ENCODE data around the gene SYAP1.
A peak's percentile ranks its signal among the peaks of the same experiment; 100 is the strongest.
"Not testable (repeated sequence)": the region's sequence is repeated elsewhere in the genome, so short reads cannot be mapped to it uniquely, and the experiment has no call there.

SYAP1 gene, protein sequence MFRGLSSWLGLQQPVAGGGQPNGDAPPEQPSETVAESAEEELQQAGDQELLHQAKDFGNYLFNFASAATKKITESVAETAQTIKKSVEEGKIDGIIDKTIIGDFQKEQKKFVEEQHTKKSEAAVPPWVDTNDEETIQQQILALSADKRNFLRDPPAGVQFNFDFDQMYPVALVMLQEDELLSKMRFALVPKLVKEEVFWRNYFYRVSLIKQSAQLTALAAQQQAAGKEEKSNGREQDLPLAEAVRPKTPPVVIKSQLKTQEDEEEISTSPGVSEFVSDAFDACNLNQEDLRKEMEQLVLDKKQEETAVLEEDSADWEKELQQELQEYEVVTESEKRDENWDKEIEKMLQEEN

DNA sequence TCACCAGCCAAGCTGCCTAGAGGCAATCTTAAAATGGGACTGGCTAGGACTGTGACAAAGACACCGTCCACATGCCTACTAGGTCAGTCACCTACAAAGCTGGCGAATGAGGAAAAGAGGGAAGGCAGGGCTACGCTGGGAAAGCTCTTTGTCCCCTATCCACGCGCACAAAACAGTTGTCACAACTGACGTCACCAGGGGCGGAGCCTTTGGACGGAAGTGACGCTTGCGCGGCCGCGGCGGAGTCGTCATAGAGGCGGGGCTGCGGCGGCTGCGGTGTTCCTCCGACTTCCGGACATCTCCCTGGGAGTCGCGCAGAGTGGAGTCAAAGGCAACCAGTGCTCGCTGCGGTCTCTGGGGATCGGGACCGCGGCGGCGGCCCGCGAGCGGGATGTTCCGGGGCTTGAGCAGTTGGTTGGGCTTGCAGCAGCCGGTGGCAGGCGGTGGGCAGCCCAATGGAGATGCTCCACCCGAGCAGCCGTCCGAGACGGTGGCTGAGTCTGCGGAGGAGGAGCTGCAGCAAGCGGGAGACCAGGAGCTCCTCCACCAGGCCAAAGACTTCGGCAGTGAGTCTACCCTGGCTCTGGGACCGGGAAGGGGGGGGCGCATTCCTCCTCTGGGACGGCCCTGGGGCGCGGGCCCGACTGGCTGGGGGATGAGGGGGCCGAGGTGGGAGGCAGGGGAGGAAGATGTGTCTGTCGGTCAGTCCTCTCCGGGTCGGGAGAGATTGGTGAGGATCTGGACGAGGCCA lies at the start of gene SYAP1:
SYAP1 (plus strand) TSS at position 279 of the 751 bp plus-strand sequence; CDS start at position 392, 113 bp downstream.
- peak; percentile 64 to 73 for DNase-seq

DNA sequence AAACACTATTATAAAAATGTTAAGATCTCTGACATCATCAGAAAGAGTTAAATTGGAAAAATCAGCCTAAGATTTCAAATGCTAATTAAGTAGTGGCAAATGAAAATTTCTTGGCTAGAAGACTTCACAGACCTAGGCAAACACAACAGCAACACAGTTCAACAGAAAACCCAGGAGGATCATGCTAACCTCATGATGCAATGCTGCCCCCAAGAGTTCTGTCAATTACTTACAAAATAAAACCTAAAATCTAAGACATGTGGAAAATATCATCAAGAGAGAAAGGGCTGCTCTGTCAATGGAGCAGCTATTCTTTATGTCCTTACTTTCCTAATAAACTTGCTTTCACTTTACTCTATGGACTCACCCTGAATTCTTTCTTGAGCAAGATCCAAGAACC lies 48.4 kb upstream of the SYAP1 start:
- DNase-seq = peak; percentile 10 to 23

DNA sequence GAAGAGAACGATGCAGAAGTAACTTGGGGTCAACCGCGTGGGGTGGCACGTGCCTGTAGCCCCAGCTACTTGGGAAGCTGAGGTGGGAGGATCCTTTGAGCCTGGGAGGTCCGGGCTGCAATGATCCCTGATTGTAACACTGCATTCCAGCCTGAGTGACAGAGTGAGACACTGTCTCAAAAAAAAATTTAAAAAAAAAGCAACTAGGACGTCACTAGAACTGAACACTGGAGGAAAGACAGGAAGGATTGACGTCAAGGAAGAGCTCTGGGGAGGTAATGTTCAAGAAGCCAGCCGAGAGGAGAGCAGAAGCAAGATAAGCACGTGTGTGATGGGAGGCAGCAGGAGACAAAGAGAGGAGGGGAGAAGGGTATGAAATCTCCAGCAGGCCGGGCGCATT lies 40.7 kb upstream of the SYAP1 start:
- no peak for DNase-seq

DNA sequence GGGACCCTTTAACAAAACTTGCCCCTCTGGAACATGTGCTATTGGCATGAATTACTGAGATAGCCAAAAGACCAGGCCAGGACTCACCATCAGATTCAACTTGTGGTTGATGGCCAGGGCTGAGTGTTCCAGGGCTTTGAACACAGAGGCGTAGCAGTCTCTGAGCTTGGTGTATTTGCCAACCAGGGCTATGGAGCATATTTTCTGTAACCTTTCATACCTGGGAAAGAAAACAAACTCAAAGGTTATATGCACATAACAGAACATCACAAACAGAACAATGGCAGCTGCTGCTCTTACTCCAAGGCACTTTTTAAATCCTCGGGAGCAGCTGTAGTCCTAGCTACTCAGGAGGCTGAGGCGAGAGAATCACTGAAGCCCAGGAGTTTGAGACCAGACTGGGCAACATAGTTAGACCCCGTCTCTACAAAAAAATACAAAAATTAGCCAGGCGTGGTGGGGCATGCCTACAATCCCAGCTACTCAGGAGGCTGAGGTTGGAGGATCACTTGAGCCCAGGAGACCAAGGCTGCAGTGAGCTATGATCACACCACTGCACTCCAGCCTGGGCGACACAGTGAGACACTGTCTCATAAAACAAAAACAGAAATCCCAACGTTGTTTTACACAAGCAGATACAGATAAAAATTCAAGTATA lies 36.3 kb upstream of the SYAP1 start:
- DNase-seq = no peak

DNA sequence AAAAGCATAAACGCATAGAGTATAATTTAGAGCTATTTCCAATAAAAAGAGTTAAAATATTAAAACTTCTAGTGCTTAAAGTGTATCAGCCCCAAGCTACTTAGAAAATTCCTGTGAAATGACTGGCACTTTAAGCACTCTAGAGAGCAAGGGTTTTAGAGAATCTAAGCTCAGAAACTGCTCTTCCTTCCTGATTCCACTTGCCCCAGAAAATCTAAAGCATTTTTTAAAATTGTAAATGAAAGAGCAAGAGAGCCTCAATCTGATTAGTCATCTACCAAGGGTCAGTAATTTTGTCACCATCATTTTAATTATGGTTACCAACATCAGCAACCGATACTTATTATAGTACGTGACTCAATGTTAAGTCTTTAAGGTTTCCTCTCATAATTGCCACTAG lies 31.9 kb upstream of the SYAP1 start:
- no peak for DNase-seq

DNA sequence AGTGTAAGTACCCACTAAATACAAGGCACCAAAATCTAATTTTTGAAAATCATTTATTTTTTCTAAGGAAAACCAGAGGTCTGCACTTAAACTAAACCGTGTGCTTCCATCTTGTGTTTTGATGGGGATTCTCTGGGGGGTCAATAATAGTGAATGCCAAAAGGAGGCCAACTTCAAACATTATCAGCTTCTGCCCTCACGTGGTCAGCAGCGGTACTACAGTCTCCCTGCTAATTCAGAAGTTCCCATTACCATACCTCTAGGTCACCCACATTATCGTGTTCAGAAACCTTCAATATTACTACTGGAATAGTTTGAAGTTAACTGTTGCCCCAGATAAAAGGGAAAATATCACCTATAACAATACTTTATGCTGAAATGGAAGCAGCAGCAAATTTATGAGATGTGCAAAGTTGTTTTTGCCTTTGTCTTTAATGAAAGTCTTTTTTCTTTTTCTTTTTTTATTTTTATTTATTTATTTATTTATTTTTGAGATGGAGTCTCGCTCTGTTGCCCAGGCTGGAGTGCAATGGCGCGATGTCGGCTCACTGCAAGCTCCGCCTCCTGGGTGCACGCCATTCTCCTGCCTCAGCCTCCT lies 24.2 kb upstream of the SYAP1 start:
- peak; percentile 16 to 26 for DNase-seq

DNA sequence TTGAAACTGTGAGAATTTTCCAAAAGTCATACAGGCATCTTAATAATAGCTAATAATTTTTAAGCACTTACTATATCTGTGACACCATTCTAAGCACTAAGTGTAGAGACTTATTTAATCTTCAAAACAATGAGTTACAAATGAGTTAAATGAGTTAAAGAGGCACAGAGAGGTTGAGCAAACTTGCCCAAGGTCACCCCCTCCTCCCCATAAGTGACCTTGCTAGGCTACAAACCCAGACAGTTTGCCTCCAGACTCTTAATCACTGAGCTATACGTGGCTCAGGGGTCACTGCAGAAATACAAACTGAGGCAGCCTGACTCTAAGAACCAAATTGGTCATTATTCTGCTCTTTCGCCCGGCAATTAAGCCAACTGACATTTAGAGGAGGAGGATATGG lies 22.5 kb upstream of the SYAP1 start:
- DNase-seq = no peak

DNA sequence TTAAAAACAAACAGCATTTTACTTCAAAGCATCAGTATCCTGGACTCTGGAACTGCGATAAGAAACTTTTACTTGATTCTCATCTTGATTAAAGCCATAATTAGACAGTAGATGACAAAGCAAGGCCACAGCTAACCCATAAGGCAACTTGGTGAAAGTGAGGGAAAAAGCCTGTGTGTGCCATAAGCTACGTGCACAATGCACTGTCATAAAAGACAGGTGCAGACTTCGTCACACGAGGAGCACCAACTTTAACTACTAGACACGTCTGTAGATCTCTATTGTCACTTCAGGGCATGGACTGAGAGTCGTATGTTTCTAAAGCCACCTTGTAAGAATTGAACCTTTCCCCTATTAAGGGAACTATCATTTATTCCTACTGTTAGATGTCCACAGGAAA lies 20.0 kb upstream of the SYAP1 start:
- no peak for DNase-seq

DNA sequence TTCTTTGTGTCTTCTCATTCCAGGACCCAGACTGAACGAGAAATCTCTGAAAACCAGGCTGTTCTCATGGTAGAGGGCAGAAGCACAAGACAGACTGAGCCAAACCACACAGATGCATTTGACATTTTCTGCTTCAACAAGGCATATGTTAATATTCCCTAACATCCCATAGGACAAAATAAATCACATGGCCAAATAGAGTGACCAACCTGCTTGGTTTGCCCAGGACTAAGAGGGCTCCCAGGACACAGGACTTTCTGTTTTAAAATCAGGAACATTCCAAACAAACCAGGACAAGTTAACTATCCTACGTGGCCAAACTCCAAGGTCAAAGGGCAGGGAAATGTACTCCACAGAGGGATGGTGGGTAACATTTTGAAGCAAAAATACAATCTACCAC lies 18.7 kb upstream of the SYAP1 start:
- no peak for DNase-seq

DNA sequence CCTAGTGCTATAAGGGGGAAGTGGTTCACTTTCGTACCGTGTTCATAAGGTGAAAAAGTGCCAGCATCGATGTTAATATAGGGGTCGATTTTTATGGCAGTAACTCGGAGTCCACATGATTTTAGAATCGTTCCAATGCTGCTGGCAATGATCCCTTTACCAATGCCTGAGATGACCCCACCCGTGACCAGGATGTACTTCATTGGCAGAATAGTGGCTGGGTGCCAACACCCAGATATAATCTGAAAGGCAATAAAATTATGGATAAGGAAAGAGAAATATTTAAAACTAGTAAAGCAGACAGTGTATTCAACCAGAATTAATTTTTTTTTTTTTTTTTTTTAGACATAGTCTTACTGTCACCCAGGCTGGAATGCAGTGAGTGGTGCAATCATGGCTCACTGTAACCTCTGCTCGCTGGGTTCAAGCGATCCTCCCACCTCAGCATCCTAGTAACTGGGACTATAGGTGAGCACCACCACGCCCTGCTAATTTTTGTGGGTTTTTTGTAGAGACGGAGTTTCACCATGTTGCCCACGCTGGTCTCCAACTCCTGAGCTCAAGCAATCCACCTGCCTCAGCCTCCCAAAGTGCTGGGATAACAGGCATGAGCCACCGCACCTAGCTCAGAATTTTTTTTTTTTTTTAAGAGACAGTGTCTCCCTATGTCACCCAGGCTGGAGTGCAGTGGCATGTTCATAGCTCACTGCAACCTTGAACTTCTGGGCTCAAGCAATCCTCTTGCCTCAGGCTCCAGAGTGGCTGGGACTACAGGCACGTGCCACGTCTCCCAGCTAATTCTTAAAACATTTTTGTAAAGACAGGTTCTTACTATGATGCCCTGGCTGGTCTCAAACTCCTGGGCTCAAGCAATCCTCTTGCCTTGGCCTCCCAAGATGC lies 16.5 kb upstream of the SYAP1 start:
- DNase-seq = no peak

DNA sequence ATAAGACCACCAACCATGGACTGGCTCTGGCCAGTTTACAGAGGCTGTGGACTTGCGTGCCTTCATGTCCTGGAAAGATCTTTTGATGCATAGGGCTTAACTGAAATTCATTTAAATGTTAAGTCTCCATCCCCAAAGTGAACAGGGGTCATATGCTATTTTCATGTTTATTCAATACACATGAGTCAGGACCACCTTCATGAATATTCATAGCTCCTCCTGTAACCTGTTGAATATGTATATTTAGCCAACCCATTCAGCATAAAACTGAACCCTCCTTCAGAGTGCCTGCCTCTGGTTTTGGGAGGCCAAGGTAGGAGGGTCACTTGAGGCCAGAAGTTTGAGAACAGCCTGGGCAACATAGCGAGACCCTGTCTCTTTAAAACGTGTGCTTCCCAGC lies 14.0 kb upstream of the SYAP1 start:
- DNase-seq = no peak

DNA sequence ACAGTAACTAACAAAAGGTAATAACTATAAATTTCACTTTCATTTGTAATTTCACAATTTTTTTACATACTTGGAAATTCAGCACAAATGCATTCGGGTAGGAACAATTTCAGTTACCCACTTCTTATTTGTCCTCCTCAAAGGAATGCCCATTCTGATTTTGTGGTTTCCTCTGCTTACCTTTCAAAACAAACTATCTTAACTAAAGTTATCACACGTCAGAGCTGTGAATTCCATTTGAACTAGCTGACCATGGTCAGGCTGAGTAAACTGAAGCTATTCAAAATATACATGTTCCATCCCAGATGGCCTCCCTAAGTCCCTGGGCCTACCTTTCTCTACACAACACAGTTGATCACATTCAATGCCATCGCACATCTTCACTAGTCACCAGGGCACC lies 11.4 kb upstream of the SYAP1 start:
- no peak for DNase-seq

DNA sequence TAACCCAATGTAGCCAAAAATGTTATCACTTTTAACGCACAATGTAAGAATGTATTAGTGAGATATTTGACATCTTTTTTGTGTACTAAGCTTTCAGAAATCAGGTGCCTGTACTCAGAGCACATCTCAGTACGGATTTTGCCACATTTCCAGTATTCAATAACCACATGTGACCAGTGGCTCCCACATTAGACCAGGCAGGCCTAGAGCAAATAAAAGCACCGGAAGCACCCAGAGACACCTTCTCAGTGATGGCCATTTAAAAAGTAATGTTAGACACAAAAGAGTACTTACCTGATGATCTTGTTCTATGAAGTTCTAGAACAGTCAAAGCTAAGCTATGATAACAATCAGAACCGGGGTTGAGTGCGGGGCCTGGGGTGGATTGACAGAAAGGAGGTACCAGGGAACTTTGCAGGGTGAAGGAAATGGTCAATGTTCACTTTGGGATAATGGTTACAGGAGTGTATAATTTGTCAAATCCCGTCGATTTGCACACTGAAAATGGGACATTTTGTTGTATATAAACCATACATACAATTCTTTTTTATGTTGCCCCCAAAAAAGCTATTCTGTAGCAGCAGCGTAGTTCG lies 8.1 kb upstream of the SYAP1 start:
- no peak for DNase-seq

DNA sequence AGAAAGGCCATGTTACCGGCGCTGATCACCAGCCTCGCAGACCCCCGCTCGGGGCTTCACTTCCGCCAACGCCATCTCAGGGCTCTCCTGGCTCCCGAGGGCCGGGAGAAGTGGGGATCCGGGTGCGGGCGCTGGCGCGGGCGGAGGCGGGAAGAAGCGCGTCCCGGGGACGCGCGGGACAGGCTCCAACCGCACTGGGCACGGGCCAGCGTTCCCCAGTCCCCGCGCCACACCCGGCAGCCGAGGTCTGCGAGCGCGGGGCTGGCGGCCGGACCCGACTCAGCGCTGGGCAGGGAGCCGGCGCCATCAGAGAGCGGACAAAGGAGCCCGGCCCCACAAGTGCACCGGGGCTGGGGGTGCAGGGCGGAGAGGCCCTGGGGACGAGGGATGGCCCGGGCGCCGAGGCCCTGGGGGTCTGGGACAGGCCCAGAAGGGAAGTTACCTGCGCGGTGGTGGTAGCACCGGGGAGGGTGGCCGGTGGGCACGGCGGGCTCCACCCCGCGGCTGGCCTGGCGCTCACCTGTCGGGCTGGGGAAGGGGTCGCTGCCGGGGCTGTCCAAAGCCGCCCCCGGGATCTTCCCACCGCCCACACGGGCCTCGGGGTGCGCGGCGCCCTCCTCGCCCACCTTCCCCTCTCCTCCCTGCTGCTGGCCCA lies 7.4 kb upstream of the SYAP1 start:
- DNase-seq = no peak

DNA sequence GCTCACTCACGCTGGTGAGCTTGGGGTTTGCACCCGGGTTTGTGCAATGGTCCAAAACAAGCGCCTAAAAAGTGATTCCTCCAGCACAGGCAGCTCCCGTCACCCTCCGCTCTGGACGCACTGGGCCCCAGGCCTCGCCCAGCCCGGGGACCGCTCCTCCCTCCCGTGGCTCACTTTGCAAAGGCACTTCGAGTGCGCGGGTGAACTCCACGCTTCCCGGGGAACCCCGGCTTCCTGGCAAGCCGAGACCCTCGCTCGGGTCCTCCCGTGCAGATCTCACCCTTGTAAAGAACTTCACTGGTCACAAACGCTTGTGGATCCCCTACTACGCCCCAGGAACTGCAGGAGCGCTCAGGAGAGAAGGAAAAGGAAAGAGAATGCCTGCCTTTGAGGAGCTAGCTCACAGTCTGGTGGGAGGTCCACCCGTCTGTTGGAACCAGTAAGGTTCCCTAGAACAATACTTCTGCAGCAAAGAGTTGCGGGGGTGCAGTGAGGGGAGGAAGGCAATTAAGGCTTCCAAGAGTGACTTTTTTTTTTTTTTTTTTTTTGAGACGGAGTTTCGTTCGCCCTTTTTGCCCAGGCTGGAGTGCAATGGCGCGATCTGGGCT lies 6.8 kb upstream of the SYAP1 start, which contains the start of gene CTPS2:
CTPS2 (minus strand) TSS at position 122 of the 608 bp plus-strand sequence. CDS start 9,767 bp downstream, outside the sequence.
- DNase-seq = peak; percentile 21 to 28

DNA sequence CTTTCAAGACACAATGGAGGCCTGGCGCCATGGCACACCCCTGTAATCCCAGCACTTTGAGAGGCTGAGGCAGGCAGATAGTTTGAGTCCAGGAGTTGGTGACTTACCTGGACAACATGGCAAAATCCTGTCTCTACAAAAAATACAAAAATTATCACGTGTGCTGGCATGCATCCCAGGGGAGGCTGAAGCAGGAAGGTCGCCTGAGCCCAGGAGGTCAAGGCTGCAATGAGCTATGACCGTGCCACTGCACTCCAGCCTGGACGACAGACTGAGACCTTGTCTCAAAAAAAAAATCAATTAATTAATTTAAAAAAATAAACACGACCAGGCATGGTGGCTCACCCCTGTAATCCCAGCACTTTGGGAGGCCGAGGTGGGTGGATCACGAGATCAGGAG lies 4.9 kb upstream of the SYAP1 start:
- no peak for DNase-seq

DNA sequence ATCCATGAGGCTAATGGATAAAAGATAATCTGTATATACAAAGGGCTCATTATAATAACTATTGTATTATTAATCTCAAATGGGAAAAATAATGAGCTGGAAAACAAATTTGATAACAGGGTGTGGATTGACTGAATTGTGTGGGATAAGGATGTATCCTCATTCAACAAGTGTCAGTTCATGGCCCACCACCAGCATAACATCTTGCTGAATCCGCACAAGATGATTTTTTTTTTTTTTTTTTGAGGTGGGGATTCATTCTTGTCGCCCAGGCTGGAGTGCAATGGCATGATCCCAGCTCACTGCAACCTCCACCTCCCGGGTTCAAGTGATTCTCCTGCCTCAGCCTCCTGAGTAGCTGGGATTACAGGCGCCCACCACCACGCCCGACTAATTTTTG lies 3.8 kb upstream of the SYAP1 start:
- DNase-seq = not testable (repeated sequence)

DNA sequence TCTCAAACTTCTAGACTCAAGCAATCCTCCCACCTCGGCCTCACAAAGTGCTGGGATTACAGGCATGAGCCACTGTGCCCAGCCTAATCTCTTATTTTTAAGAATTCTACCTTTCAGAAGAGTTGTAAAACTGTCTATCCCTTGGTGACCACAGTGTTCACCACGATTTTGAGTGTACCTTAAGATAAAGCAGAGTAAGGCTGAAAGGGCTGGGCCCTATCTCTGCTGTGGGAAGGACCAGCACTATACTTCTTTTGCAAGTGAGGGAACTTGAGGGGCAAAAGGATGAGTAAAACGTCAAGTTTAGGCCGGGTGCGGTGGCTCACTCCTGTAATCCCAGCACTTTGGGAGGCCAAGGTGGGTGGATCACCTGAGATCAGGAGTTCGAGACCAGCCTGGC lies 3.0 kb upstream of the SYAP1 start:
- DNase-seq = not testable (repeated sequence)

DNA sequence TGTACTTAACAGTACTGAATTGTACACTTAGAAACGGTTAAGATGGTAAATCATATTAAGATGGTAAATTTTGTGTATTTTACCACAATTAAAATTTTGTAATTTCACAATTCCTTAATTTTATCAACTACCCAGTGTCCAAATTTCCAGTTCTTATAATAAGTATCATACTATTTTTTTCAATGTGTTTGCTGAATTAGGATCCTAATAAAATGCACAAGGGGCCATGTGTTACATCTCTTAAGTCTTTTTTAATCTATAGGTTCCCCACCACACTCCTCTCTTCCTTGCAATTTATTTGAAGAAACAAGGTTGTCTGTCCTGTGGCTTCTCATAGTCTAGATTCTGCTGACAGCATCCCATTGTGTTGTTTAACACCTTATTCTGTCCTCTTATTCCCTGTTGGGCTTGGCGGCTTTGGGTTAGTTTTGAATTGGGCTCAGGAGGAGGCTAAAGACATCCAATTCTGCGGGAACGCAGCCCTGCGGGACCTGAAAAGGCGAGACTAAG lies 533 bp upstream of the SYAP1 start:
- DNase-seq = no peak

DNA sequence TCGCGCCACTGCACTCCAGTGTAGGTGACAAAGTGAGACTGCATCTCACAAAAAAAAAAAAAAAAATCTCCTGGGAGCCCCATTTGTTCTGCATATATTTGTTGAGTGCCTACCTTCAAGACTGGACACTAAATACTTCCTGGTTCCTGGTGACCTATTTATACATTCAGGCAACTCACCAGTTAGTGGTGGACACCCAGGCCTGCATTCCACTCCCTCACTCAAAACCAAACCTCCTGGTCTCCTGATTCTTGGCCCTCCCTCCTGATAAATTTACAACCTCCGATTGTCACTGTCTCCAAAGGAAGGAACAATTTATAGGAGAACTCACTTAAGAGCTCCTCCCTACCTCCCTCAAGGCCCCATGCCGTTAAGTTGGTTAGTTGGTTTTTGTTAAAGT lies 3.1 kb downstream of the SYAP1 start:
- DNase-seq = no peak

DNA sequence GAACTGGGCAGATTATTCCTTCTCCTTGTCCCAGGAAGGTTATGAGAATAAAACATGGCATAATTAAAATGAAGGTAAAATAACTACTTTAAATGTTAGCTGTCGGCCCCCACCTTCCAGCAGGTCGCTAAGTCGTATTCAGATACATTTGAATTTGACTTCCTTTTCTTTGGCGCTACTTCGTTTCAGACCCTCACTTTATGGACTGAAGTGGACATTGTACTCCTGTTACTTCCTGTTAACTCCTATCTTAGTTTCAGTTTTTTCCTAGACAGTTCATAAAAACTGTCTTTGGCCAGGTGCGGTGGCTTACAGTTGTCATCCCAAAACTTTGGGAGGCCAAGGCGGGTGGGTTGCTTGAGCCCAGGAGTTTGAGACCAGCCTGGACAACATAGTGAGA lies 5.7 kb downstream of the SYAP1 start:
- DNase-seq = no peak

All from AML-193 (cell line).